Fibroblast of mammary gland (primary cell): ENCODE data around the gene KLRK1.
"Not testable (repeated sequence)": the region's sequence is repeated elsewhere in the genome, so short reads cannot be mapped to it uniquely, and the experiment has no call there.

ENCODE experiments used
- DNase-seq: peaks from one replicate; pipeline ENCODE4 v3.0.0-alpha.2; 2010; ENCODE audit warnings: low read depth
- H3K4me3 ChIP-seq: 2 replicates; pipeline ENCODE4 v1.5.1; 2011; ENCODE audit warnings: low read depth, mild to moderate bottlenecking, low read length, moderate library complexity; ENCODE audit not compliant: control insufficient read depth
- CTCF ChIP-seq: conservative IDR thresholded peaks from 2 replicates; pipeline ENCODE4 v1.5.1; 2011; ENCODE audit warnings: low read depth, low read length, inconsistent platforms; ENCODE audit not compliant: control insufficient read depth, insufficient read depth

KLRK1 gene

GRCh38 chr12:10354502-10354901 lies 35.3 kb downstream of the KLRK1 start:
- no peak for TF ChIP-seq CTCF
- DNase-seq, result peak; percentile 31
- H3K4me3 ChIP-seq, result no peak overlapping the region

GRCh38 chr12:10354071-10354470 lies 35.8 kb downstream of the KLRK1 start:
- no peak for DNase-seq
- no peak for TF ChIP-seq CTCF
- H3K4me3 ChIP-seq, result no peak overlapping the region

- not testable (repeated sequence) for DNase-seq, H3K4me3 ChIP-seq
Observed at GRCh38 chr12:10351457-10351856, 38.4 kb downstream of the KLRK1 start.

GRCh38 chr12:10341892-10342509 lies 47.8 kb downstream of the KLRK1 start:
- TF ChIP-seq CTCF, result no peak
- DNase-seq, result peak; percentile 19
- no peak overlapping the region for H3K4me3 ChIP-seq

- H3K4me3 ChIP-seq, DNase-seq: not testable (repeated sequence)
Observed at GRCh38 chr12:10340946-10341345, 48.9 kb downstream of the KLRK1 start.

- no peak overlapping the region for H3K4me3 ChIP-seq
- TF ChIP-seq CTCF, result no peak
- DNase-seq, result peak; percentile 18
Observed at GRCh38 chr12:10339053-10339840, 50.6 kb downstream of the KLRK1 start.

- not testable (repeated sequence) for DNase-seq
Observed at GRCh38 chr12:10338470-10338869, 51.4 kb downstream of the KLRK1 start.

GRCh38 chr12:10336196-10336595 lies 53.6 kb downstream of the KLRK1 start:
- DNase-seq, result not testable (repeated sequence)

More at GRCh38 chr12:10338470-10338869, 51.4 kb downstream of the KLRK1 start:
- H3K4me3 ChIP-seq, result not testable (repeated sequence)

More at GRCh38 chr12:10336196-10336595, 53.6 kb downstream of the KLRK1 start:
- not testable (repeated sequence) for H3K4me3 ChIP-seq
